HG02852 (cell line): ENCODE results near the gene ZNF316.
"Not testable (repeated sequence)": the region's sequence is repeated elsewhere in the genome, so short reads cannot be mapped to it uniquely, and the experiment has no call there.

Experiments used
- ATAC-seq: cut with Tn5 transposase; IDR thresholded peaks from one replicate; pipeline ENCODE4 v1.9.1; 2021; ENCODE audit warnings: mild to moderate bottlenecking, moderate library complexity; ENCODE audit not compliant: unreplicated experiment

The ZNF316 gene

GRCh38 chr7:6621195-6622133 lies 15.7 kb upstream of the ZNF316 start:
- ATAC-seq = no peak

- ATAC-seq = no peak
These were observed 14.9 kb upstream of the ZNF316 start for GRCh38 chr7:6622134-6622710.

- no peak for ATAC-seq
These were observed 13.4 kb upstream of the ZNF316 start for GRCh38 chr7:6623589-6624245.

GRCh38 chr7:6624246-6624611 lies 12.9 kb upstream of the ZNF316 start:
- no peak for ATAC-seq

GRCh38 chr7:6628045-6628444 lies 9.1 kb upstream of the ZNF316 start:
- no peak for ATAC-seq

- ATAC-seq = no peak
These were observed 6.9 kb upstream of the ZNF316 start for GRCh38 chr7:6630007-6630849.

- no peak for ATAC-seq
These were observed 5.5 kb upstream of the ZNF316 start for GRCh38 chr7:6631605-6632004.

- ATAC-seq = no peak
These were observed 3.1 kb upstream of the ZNF316 start for GRCh38 chr7:6634021-6634420.

- not testable (repeated sequence) for ATAC-seq
These were observed 2.1 kb upstream of the ZNF316 start for GRCh38 chr7:6634971-6635370.

GRCh38 chr7:6637544-6638229 lies 569 bp downstream of the ZNF316 start:
- peak; percentile 72 for ATAC-seq

- ATAC-seq = no peak
These were observed 1.9 kb downstream of the ZNF316 start for GRCh38 chr7:6639032-6639431.

GRCh38 chr7:6639627-6640026 lies 2.5 kb downstream of the ZNF316 start:
- ATAC-seq = no peak

- no peak for ATAC-seq
These were observed 3.2 kb downstream of the ZNF316 start for GRCh38 chr7:6640246-6640721.

- no peak for ATAC-seq
These were observed 4.4 kb downstream of the ZNF316 start for GRCh38 chr7:6641305-6642035.

- no peak for ATAC-seq
These were observed 5.2 kb downstream of the ZNF316 start for GRCh38 chr7:6642239-6642839.

GRCh38 chr7:6642861-6643640 lies 5.9 kb downstream of the ZNF316 start:
- no peak for ATAC-seq

- no peak for ATAC-seq
These were observed 7.0 kb downstream of the ZNF316 start for GRCh38 chr7:6643915-6644625.

GRCh38 chr7:6644728-6645127 lies 7.6 kb downstream of the ZNF316 start:
- ATAC-seq = no peak
